HL-60/S4 treated with retinoic acid at 250 ng/mL for 4 days and 3 days (cell line): ENCODE data around the gene TMPRSS9.

Source experiments
- in situ Hi-C: fragments of 300-500 bp; cut with MboI; formaldehyde crosslinking; loops from 2 replicates; pipeline ENCODE4 v1.7.0; 2022; ENCODE audit warnings: low sequenced_read_pairs

The TMPRSS9 gene

GRCh38 chr19:2359992-2360685 lies at the start of gene TMPRSS9:
TMPRSS9 (plus strand) TSS chr19:2360265; CDS start chr19:2389786, 29,521 bp downstream.
- in situ Hi-C loops: no loop called here

GRCh38 chr19:2311093-2311492 lies 49.0 kb upstream of the TMPRSS9 start:
- in situ Hi-C loops: no loop called here

GRCh38 chr19:2312820-2313501 lies 47.1 kb upstream of the TMPRSS9 start:
- in situ Hi-C loops: no loop called here

GRCh38 chr19:2315121-2315817 lies 44.8 kb upstream of the TMPRSS9 start:
- in situ Hi-C loops: no loop called here

- in situ Hi-C loops: no loop called here
Measured at GRCh38 chr19:2315818-2316353, 44.2 kb upstream of the TMPRSS9 start.

- in situ Hi-C loops: no loop called here
Measured at GRCh38 chr19:2317300-2317699, 42.8 kb upstream of the TMPRSS9 start.

GRCh38 chr19:2317756-2318155 lies 42.3 kb upstream of the TMPRSS9 start:
- in situ Hi-C loops: no loop called here

GRCh38 chr19:2318923-2319322 lies 41.1 kb upstream of the TMPRSS9 start:
- in situ Hi-C loops: no loop called here

- in situ Hi-C loops: no loop called here
Measured at GRCh38 chr19:2319551-2319950, 40.5 kb upstream of the TMPRSS9 start.

- in situ Hi-C loops: no loop called here
Measured at GRCh38 chr19:2320049-2320448, 40.0 kb upstream of the TMPRSS9 start.

- in situ Hi-C loops: no loop called here
Measured at GRCh38 chr19:2320939-2321338, 39.1 kb upstream of the TMPRSS9 start.

- in situ Hi-C loops: no loop called here
Measured at GRCh38 chr19:2321565-2322283, 38.3 kb upstream of the TMPRSS9 start.

- in situ Hi-C loops: no loop called here
Measured at GRCh38 chr19:2323707-2324106, 36.4 kb upstream of the TMPRSS9 start.

- in situ Hi-C loops: no loop called here
Measured at GRCh38 chr19:2324220-2324948, 35.7 kb upstream of the TMPRSS9 start.

- in situ Hi-C loops: no loop called here
Measured at GRCh38 chr19:2325281-2326046, 34.6 kb upstream of the TMPRSS9 start.

GRCh38 chr19:2326699-2327360 lies 33.2 kb upstream of the TMPRSS9 start:
- in situ Hi-C loops: no loop called here

- in situ Hi-C loops: no loop called here
Measured at GRCh38 chr19:2327773-2328400, 32.2 kb upstream of the TMPRSS9 start.

GRCh38 chr19:2328401-2329148 lies 31.5 kb upstream of the TMPRSS9 start, which contains the start of the genes LSM7 and SPPL2B:
LSM7 (minus strand) TSS chr19:2328586; CDS start chr19:2328566, 20 bp downstream.
SPPL2B (plus strand) TSS chr19:2328684; CDS start chr19:2328710, 26 bp downstream.
- in situ Hi-C loops: no loop called here
